Ascending aorta (tissue), 2 donors: Measurements from ENCODE around the gene EDN1. TPM values are rescaled to one million over a fixed set of nuclear protein-coding genes. Genes with fewer than 3 reads are reported as not detected.

Source experiments
- DNase-seq, 2 donors: peaks; one replicate each; pipeline ENCODE4 v3.0.0-alpha.2; 2019; ENCODE audit warnings: low spot score in 2 of 2
- H3K27ac ChIP-seq, 2 donors: fragments of 200-600 bp; sonication (generic); one replicate each; pipeline ENCODE4 v1.5.1; 2016 to 2017; ENCODE audit warnings: mild to moderate bottlenecking in 1 of 2
- H3K27me3 ChIP-seq: fragments of 200-600 bp; sonication (generic); one replicate; pipeline ENCODE4 v1.5.1; 2017
- H3K36me3 ChIP-seq, 2 donors: fragments of 200-600 bp; sonication (generic); one replicate each; pipeline ENCODE4 v1.5.1; 2016
- H3K4me1 ChIP-seq, 2 donors: fragments of 200-600 bp; sonication (generic); one replicate each; pipeline ENCODE4 v1.5.1; 2016 to 2017; ENCODE audit warnings: mild to moderate bottlenecking in 1 of 2
- H3K4me3 ChIP-seq, 2 donors: fragments of 200-600 bp; sonication (generic); one replicate each; pipeline ENCODE4 v1.5.1; 2016 to 2017; ENCODE audit warnings: mild to moderate bottlenecking in 1 of 2
- H3K9me3 ChIP-seq, 2 donors: fragments of 200-600 bp; sonication (generic); one replicate each; pipeline ENCODE4 v1.5.1; 2016
- CTCF ChIP-seq, 3 experiments: fragments of 200-600 bp in 2 of 3; fragments of 450-650 bp in 1 of 3; sonication (generic) in 2 of 3; IDR thresholded peaks; one replicate each; pipeline ENCODE4 v1.5.1; 2016 to 2019; ENCODE audit warnings: antibody characterized with exemption in 3 of 3, mild to moderate bottlenecking in 1 of 3, moderate library complexity in 1 of 3
- intact Hi-C: fragments of 100-400 bp; cut with DNase I; formaldehyde crosslinking; loops from one replicate; pipeline ENCODE4 v1.15.1; 2023
- total RNA-seq: library from RNA; depleted of rRNA; stranded (reverse); fragments of >200 nt; gene quantifications from one replicate; pipeline ENCODE4 v1.1.0, GENCODE V29; 2016

The EDN1 gene
- total RNA-seq = 27.8 TPM

DNA sequence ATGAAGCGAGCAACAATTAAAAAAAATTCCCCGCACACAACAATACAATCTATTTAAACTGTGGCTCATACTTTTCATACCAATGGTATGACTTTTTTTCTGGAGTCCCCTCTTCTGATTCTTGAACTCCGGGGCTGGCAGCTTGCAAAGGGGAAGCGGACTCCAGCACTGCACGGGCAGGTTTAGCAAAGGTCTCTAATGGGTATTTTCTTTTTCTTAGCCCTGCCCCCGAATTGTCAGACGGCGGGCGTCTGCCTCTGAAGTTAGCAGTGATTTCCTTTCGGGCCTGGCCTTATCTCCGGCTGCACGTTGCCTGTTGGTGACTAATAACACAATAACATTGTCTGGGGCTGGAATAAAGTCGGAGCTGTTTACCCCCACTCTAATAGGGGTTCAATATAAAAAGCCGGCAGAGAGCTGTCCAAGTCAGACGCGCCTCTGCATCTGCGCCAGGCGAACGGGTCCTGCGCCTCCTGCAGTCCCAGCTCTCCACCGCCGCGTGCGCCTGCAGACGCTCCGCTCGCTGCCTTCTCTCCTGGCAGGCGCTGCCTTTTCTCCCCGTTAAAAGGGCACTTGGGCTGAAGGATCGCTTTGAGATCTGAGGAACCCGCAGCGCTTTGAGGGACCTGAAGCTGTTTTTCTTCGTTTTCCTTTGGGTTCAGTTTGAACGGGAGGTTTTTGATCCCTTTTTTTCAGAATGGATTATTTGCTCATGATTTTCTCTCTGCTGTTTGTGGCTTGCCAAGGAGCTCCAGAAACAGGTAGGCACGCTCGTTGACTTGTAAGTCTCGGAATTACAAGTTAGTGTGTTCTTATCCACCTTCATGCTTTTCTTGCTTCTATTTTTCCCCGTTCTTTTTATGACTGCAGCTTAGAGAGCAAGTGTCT is at the start of gene EDN1:
TSS of gene EDN1 (plus strand) at position 429 of the 888 bp plus-strand sequence. CDS start at position 698, 269 bp downstream.
- Histone ChIP-seq H3K27me3 (no peaks in the 10 kb centered on the region), H3K27ac (peak within 1 kb of the TSS; percentile 19 to 65), H3K4me3 (peak within 1 kb of the TSS; percentile 48 to 69), H3K4me1 (peaks cover 4 to 23% of the 10 kb centered on the region in 2 donors), H3K9me3 (no peaks in the 10 kb centered on the region), H3K36me3 (no peaks in the 10 kb centered on the region)
- intact Hi-C loops = loop anchor here (5.0 to 10.0 kb wide), 6 partner anchors 95 to 703 kb away; partner anchors contain the start of gene HIVEP1
- DNase-seq = peak in 1 of 2 donors; percentile 85
- peak; percentile 31 to 61 (median 48) for TF ChIP-seq CTCF (IDR thresholded peaks at IDR 0.05)

GRCh38 chr6:12241493-12242175 is 48.5 kb upstream of the EDN1 start:
- Histone ChIP-seq H3K27me3 (no peaks in the 10 kb centered on the region), H3K4me3 (no peak overlapping the region), H3K27ac (no peak overlapping the region), H3K9me3 (no peaks in the 10 kb centered on the region), H3K36me3 (no peaks in the 10 kb centered on the region), H3K4me1 (no peaks in the 10 kb centered on the region)
- intact Hi-C loops = no loop called here
- TF ChIP-seq CTCF (IDR thresholded peaks at IDR 0.05) = no peak
- DNase-seq = no peak

DNA sequence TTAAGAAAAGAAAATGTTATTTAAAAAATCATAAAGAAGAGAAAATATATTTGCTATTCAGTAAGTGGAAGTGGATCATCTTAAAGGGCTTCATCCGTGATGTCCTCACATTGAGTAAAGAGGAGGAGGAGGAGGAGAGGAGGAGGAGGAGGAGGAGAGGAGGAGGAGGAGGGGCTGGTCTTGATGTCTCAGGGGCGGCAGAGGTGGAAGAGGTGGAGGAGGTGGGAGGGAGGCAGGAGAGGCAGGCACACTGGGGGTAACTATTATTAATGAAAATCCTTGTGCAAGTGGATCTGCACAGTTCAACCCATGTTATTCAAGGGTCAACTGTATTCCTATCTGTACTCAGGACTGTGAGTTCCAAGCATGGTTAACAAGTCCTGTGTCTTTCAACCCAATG is 47.0 kb upstream of the EDN1 start:
- intact Hi-C loops = no loop called here

DNA sequence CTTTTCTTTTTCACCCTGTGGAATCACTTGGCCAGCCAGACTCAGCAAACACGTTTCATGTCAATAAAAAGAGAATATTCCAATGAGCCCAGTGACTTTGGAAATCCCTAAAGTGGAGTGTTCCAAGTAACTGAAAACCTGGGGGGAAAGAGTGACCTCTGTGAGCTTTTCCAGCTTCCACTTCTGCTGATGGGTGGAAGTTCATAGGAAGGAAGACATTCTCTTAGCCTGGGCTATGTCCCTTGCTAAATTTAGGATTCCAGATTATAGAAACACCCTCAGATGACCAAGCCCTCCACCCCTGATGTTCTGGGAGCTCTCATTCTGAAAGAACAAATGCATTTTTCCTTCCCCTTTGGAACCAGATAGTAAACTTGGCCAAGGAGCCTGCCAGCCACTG is 44.8 kb upstream of the EDN1 start:
- no peak overlapping the region for H3K4me3 ChIP-seq
- H3K4me1 ChIP-seq = no peaks in the 10 kb centered on the region
- H3K27ac ChIP-seq = no peak overlapping the region
- DNase-seq = no peak
- intact Hi-C loops = no loop called here
- H3K27me3 ChIP-seq = no peaks in the 10 kb centered on the region
- H3K9me3 ChIP-seq = no peaks in the 10 kb centered on the region
- TF ChIP-seq CTCF (IDR thresholded peaks at IDR 0.05) = no peak
- no peaks in the 10 kb centered on the region for H3K36me3 ChIP-seq

More for the DNA sequence above, 47.0 kb upstream of the EDN1 start:
- Histone ChIP-seq H3K27ac (no peak overlapping the region), H3K36me3 (no peaks in the 10 kb centered on the region), H3K27me3 (no peaks in the 10 kb centered on the region), H3K4me1 (no peaks in the 10 kb centered on the region), H3K9me3 (no peaks in the 10 kb centered on the region), H3K4me3 (no peak overlapping the region)
- TF ChIP-seq CTCF (IDR thresholded peaks at IDR 0.05) = no peak
- no peak for DNase-seq

- Histone ChIP-seq H3K9me3 (no peaks in the 10 kb centered on the region), H3K27me3 (no peaks in the 10 kb centered on the region), H3K4me3 (no peak overlapping the region), H3K36me3 (no peaks in the 10 kb centered on the region), H3K4me1 (no peaks in the 10 kb centered on the region), H3K27ac (no peak overlapping the region)
- TF ChIP-seq CTCF (IDR thresholded peaks at IDR 0.05) = no peak
- no peak for DNase-seq
- intact Hi-C loops = no loop called here
Measured at GRCh38 chr6:12245763-12246718, 44.1 kb upstream of the EDN1 start.
